ENCODE results near the gene CHIA. TPM values are rescaled to one million over a fixed set of nuclear protein-coding genes. Genes with fewer than 3 reads are reported as not detected.
A peak's percentile ranks its signal among the peaks of the same experiment; 100 is the strongest.
"Not testable (repeated sequence)": the region's sequence is repeated elsewhere in the genome, so short reads cannot be mapped to it uniquely, and the experiment has no call there.

Gene CHIA
- total RNA-seq, 2 donors from 2014 or later, result not detected

GRCh38 chr1:111347026-111347425, 56.4 kb downstream of the CHIA start:
- H3K4me3 ChIP-seq, result peak overlapping the region; percentile 91
- H3K4me1 ChIP-seq (ENCODE audit: control insufficient read depth in 1 of 2, low read depth in 2 of 2), result no peaks in the 10 kb centered on the region
- TF ChIP-seq CTCF (IDR thresholded peaks at IDR 0.05), result no peak
- H3K27ac ChIP-seq, result no peak overlapping the region
- H3K27me3 ChIP-seq (replicated peaks; ENCODE audit: insufficient read depth), result no peaks in the 10 kb centered on the region
- no peaks in the 10 kb centered on the region for H3K36me3 ChIP-seq
- ATAC-seq (ENCODE audit: insufficient number of reproducible peaks, low FRiP score, low read depth), result no peak
- no peaks in the 10 kb centered on the region for H3K9me3 ChIP-seq
- no peak for DNase-seq (ENCODE audit: low spot score)

- H3K9me3 ChIP-seq, result no peaks in the 10 kb centered on the region
- H3K4me1 ChIP-seq (ENCODE audit: control insufficient read depth in 1 of 2, low read depth in 2 of 2), result no peaks in the 10 kb centered on the region
- no peaks in the 10 kb centered on the region for H3K36me3 ChIP-seq
- no peak overlapping the region for H3K4me3 ChIP-seq
- no peak overlapping the region for H3K27ac ChIP-seq
- no peak for TF ChIP-seq CTCF (IDR thresholded peaks at IDR 0.05)
- no peaks in the 10 kb centered on the region for H3K27me3 ChIP-seq (replicated peaks; ENCODE audit: insufficient read depth)
- ATAC-seq (ENCODE audit: insufficient number of reproducible peaks, low FRiP score, low read depth) (no peak), DNase-seq (ENCODE audit: low spot score) (no peak)
Measured at GRCh38 chr1:111351700-111352099, 61.0 kb downstream of the CHIA start.

- no peak overlapping the region for H3K27ac ChIP-seq
- no peaks in the 10 kb centered on the region for H3K36me3 ChIP-seq
- no peaks in the 10 kb centered on the region for H3K4me1 ChIP-seq (ENCODE audit: control insufficient read depth in 1 of 2, low read depth in 2 of 2)
- no peak for DNase-seq (ENCODE audit: low spot score)
- peaks cover 6% of the 10 kb centered on the region for H3K27me3 ChIP-seq (replicated peaks; ENCODE audit: insufficient read depth)
- no peak for TF ChIP-seq CTCF (IDR thresholded peaks at IDR 0.05)
- ATAC-seq (ENCODE audit: insufficient number of reproducible peaks, low FRiP score, low read depth), result no peak
- H3K9me3 ChIP-seq, result no peaks in the 10 kb centered on the region
- no peak overlapping the region for H3K4me3 ChIP-seq
Measured at GRCh38 chr1:111354584-111354983, 63.9 kb downstream of the CHIA start.

GRCh38 chr1:111358964-111359363, 68.3 kb downstream of the CHIA start:
- no peak for ATAC-seq (ENCODE audit: insufficient number of reproducible peaks, low FRiP score, low read depth)
- DNase-seq (ENCODE audit: low spot score), result no peak
- Histone ChIP-seq H3K4me1 (ENCODE audit: control insufficient read depth in 1 of 2, low read depth in 2 of 2) (no peaks in the 10 kb centered on the region), H3K27ac (no peak overlapping the region), H3K36me3 (no peaks in the 10 kb centered on the region), H3K4me3 (no peak overlapping the region), H3K27me3 (replicated peaks; ENCODE audit: insufficient read depth) (peaks cover 6% of the 10 kb centered on the region), H3K9me3 (no peaks in the 10 kb centered on the region)
- no peak for TF ChIP-seq CTCF (IDR thresholded peaks at IDR 0.05)

- no peak for ATAC-seq (ENCODE audit: insufficient number of reproducible peaks, low FRiP score, low read depth)
- Histone ChIP-seq H3K9me3 (no peaks in the 10 kb centered on the region), H3K4me3 (no peak overlapping the region), H3K4me1 (ENCODE audit: control insufficient read depth in 1 of 2, low read depth in 2 of 2) (no peaks in the 10 kb centered on the region), H3K27me3 (replicated peaks; ENCODE audit: insufficient read depth) (peaks cover 6% of the 10 kb centered on the region), H3K36me3 (no peaks in the 10 kb centered on the region), H3K27ac (no peak overlapping the region)
- DNase-seq (ENCODE audit: low spot score), result no peak
- TF ChIP-seq CTCF (IDR thresholded peaks at IDR 0.05), result no peak
Measured at GRCh38 chr1:111359376-111359775, 68.7 kb downstream of the CHIA start.

- not testable (repeated sequence) for H3K9me3 ChIP-seq; H3K36me3 ChIP-seq; H3K4me1 ChIP-seq (ENCODE audit: control insufficient read depth in 1 of 2, low read depth in 2 of 2); DNase-seq (ENCODE audit: low spot score); H3K4me3 ChIP-seq; H3K27me3 ChIP-seq (replicated peaks; ENCODE audit: insufficient read depth); H3K27ac ChIP-seq; ATAC-seq (ENCODE audit: insufficient number of reproducible peaks, low FRiP score, low read depth)
Measured at GRCh38 chr1:111360257-111360656, 69.6 kb downstream of the CHIA start.

All from thoracic aorta (tissue), 2 donors.